Measurements from ENCODE around the gene ZNF91.

The ZNF91 gene

GRCh38 chr19:23310729-23311211 is 84.5 kb downstream of the ZNF91 start:
- TF ChIP-seq, protein P1, sequence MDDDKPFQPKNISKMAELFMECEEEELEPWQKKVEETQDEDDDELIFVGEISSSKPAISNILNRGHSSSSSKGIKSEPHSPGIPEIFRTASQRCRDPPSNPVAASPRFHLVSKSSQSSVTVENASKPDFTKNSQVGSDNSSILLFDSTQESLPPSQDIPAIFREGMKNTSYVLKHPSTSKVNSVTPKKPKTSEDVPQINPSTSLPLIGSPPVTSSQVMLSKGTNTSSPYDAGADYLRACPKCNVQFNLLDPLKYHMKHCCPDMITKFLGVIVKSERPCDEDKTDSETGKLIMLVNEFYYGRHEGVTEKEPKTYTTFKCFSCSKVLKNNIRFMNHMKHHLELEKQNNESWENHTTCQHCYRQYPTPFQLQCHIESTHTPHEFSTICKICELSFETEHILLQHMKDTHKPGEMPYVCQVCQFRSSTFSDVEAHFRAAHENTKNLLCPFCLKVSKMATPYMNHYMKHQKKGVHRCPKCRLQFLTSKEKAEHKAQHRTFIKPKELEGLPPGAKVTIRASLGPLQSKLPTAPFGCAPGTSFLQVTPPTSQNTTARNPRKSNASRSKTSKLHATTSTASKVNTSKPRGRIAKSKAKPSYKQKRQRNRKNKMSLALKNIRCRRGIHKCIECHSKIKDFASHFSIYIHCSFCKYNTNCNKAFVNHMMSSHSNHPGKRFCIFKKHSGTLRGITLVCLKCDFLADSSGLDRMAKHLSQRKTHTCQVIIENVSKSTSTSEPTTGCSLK (tag by site-specific recombination; IDR thresholded peaks at IDR 0.05) = no peak
- TF ChIP-seq INSM2 (tag by site-specific recombination; IDR thresholded peaks at IDR 0.05) (no peak), ZFHX2 (tag by site-specific recombination; conservative IDR thresholded peaks at IDR 0.05) (no peak), ZNF394 (tag by site-specific recombination; IDR thresholded peaks at IDR 0.05; ENCODE audit: borderline replicate concordance) (no peak), ZNF580 (tag by site-specific recombination; IDR thresholded peaks at IDR 0.05) (no peak), ZFP41 (tag by site-specific recombination; IDR thresholded peaks at IDR 0.05; ENCODE audit: borderline replicate concordance) (no peak), TRIM28 (IDR thresholded peaks at IDR 0.05; ENCODE audit: borderline replicate concordance, low read length) (no peak), ZBTB6 (tag by site-specific recombination; IDR thresholded peaks at IDR 0.05) (no peak), ZIC2 (tag by site-specific recombination; IDR thresholded peaks at IDR 0.05) (no peak), ZNF292 (tag by site-specific recombination; IDR thresholded peaks at IDR 0.05; ENCODE audit: borderline replicate concordance, low read depth) (no peak), GLI4 (tag by site-specific recombination; IDR thresholded peaks at IDR 0.05) (no peak), ZNF23 (tag by site-specific recombination; IDR thresholded peaks at IDR 0.05; ENCODE audit: borderline replicate concordance) (no peak), ZNF280D (tag by site-specific recombination; IDR thresholded peaks at IDR 0.05) (no peak)
- TF ChIP-seq, protein P2, sequence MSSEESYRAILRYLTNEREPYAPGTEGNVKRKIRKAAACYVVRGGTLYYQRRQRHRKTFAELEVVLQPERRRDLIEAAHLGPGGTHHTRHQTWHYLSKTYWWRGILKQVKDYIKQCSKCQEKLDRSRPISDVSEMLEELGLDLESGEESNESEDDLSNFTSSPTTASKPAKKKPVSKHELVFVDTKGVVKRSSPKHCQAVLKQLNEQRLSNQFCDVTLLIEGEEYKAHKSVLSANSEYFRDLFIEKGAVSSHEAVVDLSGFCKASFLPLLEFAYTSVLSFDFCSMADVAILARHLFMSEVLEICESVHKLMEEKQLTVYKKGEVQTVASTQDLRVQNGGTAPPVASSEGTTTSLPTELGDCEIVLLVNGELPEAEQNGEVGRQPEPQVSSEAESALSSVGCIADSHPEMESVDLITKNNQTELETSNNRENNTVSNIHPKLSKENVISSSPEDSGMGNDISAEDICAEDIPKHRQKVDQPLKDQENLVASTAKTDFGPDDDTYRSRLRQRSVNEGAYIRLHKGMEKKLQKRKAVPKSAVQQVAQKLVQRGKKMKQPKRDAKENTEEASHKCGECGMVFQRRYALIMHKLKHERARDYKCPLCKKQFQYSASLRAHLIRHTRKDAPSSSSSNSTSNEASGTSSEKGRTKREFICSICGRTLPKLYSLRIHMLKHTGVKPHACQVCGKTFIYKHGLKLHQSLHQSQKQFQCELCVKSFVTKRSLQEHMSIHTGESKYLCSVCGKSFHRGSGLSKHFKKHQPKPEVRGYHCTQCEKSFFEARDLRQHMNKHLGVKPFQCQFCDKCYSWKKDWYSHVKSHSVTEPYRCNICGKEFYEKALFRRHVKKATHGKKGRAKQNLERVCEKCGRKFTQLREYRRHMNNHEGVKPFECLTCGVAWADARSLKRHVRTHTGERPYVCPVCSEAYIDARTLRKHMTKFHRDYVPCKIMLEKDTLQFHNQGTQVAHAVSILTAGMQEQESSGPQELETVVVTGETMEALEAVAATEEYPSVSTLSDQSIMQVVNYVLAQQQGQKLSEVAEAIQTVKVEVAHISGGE (tag by site-specific recombination; conservative IDR thresholded peaks at IDR 0.05; ENCODE audit: low read depth) = no peak
- TF ChIP-seq, protein P3, sequence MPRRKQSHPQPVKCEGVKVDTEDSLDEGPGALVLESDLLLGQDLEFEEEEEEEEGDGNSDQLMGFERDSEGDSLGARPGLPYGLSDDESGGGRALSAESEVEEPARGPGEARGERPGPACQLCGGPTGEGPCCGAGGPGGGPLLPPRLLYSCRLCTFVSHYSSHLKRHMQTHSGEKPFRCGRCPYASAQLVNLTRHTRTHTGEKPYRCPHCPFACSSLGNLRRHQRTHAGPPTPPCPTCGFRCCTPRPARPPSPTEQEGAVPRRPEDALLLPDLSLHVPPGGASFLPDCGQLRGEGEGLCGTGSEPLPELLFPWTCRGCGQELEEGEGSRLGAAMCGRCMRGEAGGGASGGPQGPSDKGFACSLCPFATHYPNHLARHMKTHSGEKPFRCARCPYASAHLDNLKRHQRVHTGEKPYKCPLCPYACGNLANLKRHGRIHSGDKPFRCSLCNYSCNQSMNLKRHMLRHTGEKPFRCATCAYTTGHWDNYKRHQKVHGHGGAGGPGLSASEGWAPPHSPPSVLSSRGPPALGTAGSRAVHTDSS (tag by site-specific recombination; IDR thresholded peaks at IDR 0.05) = no peak
- ChIA-PET POLR2A (no interaction called here), CTCF (no interaction called here)
- H3K4me1 ChIP-seq (ENCODE audit: control insufficient read depth, insufficient read depth, low read length) = no peaks in the 10 kb centered on the region
- no peaks in the 10 kb centered on the region for H3K9me3 ChIP-seq (ENCODE audit: control insufficient read depth, insufficient read depth, low read depth, low read length)
- no peaks in the 10 kb centered on the region for H3K36me3 ChIP-seq (ENCODE audit: control insufficient read depth in 2 of 2, insufficient read depth in 1 of 2, low read length in 2 of 2)
- no peak overlapping the region for H3K4me3 ChIP-seq (ENCODE audit: low read depth, low read length)
- H3K27ac ChIP-seq (ENCODE audit: extremely low read depth, low read depth, low read length) = no peak overlapping the region

Data from HEK293 (cell line).